ENCODE results near the gene HUWE1. TPM values are rescaled to one million over a fixed set of nuclear protein-coding genes. Genes with fewer than 3 reads are reported as not detected.
A peak's percentile ranks its signal among the peaks of the same experiment; 100 is the strongest.

The HUWE1 gene
- total RNA-seq, 1 donor = 167 TPM

DNA sequence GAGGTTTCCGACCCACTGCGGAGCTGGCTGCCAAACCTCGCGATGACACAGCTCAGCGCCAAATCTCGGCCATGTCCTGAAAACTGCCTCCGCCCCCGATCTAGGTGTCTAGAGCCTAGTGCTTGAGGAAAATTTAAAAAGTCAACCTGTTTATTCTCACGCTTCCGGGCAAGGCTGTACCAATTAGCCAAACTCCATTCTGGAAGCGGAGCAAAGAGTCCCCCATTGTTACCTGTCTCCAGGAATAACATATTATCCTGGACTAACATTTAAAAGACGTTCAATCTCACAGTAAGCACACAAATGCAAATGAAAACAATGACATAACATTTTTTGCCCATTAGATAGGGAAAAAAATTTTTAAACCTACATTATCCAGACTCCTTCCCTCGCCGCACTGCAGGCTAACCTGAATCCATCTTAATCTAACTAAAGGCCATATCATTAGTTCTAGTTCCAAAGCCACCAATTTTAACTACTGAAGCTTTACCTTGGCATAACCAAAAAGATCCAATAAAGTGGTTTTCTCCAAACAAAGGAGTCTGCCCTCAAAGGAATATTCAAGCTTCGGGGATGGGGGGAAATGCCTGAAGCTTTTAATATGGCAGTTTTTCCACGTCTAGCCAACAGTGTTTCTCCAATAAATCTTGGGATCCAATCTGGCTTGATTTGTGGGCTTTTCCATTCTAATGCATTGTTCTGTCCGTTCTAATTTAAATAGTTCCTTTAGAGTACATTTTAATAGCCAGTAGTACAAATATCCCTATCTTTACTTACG lies 1.9 kb downstream of the HUWE1 start:
- DNase-seq (ENCODE audit: low read depth) = no peak
- TF ChIP-seq, protein P1, sequence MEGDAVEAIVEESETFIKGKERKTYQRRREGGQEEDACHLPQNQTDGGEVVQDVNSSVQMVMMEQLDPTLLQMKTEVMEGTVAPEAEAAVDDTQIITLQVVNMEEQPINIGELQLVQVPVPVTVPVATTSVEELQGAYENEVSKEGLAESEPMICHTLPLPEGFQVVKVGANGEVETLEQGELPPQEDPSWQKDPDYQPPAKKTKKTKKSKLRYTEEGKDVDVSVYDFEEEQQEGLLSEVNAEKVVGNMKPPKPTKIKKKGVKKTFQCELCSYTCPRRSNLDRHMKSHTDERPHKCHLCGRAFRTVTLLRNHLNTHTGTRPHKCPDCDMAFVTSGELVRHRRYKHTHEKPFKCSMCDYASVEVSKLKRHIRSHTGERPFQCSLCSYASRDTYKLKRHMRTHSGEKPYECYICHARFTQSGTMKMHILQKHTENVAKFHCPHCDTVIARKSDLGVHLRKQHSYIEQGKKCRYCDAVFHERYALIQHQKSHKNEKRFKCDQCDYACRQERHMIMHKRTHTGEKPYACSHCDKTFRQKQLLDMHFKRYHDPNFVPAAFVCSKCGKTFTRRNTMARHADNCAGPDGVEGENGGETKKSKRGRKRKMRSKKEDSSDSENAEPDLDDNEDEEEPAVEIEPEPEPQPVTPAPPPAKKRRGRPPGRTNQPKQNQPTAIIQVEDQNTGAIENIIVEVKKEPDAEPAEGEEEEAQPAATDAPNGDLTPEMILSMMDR (IDR thresholded peaks at IDR 0.05; ENCODE audit: insufficient read depth, low read depth, low read length) = no peak
- peak overlapping the region; percentile 76 for H3K4me3 ChIP-seq (ENCODE audit: low read depth, low read length)

DNA sequence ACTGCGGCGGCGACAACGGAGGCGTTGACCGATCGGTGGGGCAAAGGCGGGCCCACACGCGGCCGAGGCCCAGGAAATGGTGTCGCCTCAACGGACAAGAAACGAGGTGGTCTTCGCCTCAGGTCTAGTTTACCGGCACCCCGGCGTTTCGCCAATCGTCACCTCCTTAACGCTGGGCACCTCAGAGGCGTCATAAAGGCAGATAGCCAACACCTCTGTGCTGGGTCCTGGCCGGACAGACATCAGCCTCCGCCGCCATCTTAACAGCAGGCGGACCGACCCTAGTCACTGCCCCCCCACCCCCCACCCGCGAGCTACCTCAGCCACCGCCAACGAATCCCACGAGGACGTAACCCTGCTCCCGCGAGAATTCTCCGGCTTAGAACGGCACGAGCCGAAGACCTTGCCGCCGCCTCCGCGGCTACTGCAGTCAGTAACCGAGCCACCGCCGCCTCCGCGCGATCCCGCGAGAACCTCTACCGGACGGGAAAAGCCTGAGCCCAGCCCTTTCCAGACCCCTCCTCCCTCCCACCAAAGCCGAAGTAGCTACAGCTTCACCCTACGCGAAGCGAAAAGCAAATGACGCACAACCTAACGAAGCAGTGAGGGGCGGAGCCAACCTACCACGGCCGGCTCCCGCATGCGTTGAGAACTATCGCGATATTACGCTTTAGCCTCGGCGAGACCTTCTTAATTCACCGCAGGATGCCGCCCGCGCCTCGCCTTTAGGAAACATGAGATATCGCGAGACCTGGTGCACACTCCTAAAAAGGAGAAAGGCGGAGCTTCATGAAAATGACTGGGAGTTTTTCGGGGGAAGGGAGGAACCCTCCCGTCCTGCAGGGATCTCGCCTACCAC lies 2.7 kb downstream of the HUWE1 start:
- H3K4me3 ChIP-seq (ENCODE audit: low read depth, low read length) = peak overlapping the region; percentile 78
- TF ChIP-seq, protein P1 (IDR thresholded peaks at IDR 0.05; ENCODE audit: insufficient read depth, low read depth, low read length) = no peak
- peak; percentile 99 for DNase-seq (ENCODE audit: low read depth)

DNA sequence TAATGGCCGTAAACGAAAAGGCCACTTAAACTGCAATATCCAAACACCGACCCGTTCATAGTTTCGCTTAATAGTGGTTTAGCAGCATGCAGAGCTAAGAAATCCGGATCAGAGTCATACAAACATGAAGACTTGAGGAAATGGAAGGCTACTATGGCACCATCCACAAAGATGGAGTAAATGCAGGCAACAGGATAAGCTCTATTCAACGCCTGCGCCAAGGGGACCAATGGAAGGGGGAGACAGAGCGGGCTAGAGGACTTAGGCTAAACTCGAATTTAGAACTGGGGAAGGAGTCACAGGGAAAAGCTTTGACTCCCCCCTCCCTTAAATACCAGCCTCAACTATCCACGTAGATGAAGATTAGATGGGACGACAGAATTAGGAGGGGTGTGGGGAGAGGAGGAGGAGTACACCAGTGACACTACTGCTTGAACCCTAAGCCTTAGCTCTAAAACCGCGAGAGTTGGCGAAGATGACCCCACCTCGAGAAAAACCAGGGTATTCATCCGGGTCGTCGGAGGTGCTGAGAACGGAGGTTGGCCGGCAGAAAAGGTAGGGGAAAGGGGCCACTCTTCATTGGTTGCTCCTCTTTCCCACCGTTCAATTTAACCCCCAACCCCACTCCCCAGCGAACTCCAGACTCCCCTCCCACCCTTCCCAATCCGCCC lies 3.5 kb downstream of the HUWE1 start:
- peak; percentile 66 for DNase-seq (ENCODE audit: low read depth)
- H3K4me3 ChIP-seq (ENCODE audit: low read depth, low read length) = peak overlapping the region; percentile 78
- TF ChIP-seq, protein P1 (IDR thresholded peaks at IDR 0.05; ENCODE audit: insufficient read depth, low read depth, low read length) = no peak

DNA sequence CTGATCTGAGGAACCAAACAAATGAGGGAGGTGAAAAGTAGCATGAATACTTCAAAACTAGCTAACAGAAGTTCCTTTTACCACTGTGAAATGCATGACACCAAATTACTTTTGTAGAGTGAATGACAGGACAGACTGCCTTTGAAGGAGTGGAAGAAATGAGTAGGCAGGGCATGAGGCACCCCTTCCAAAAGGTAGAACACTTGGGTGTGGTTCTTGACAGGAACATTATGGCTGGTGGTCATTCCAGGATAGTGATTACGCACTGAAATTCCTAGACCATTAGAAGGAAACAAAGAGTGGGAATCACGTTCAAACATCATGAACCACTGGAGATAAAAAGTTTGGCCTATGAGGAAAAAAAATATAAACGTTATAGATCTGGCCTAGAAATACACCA lies 4.9 kb downstream of the HUWE1 start:
- TF ChIP-seq, protein P1 (IDR thresholded peaks at IDR 0.05; ENCODE audit: insufficient read depth, low read depth, low read length) = no peak
- H3K4me3 ChIP-seq (ENCODE audit: low read depth, low read length) = peak overlapping the region; percentile 78

DNA sequence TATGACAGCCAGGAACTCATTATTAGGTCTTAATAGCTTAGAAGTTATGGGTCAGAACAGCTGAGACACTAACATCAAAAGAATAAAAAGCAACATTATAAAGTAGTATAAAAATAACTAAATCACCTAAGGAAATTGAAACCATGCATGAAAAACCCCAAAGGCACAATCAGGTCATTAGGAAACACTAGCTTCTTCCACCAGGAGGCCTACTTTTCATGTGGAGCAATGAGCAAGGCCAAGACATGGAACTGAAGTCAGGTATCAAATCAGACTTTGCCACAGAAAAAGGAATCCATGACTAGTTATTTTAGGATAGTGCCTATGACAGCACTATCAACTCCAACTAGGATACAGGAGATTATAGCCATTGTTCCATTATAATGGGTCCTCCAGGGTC lies 7.9 kb downstream of the HUWE1 start:
- no peak overlapping the region for H3K4me3 ChIP-seq (ENCODE audit: low read depth, low read length)
- DNase-seq (ENCODE audit: low read depth) = peak; percentile 11
- TF ChIP-seq, protein P1 (IDR thresholded peaks at IDR 0.05; ENCODE audit: insufficient read depth, low read depth, low read length) = peak; percentile 33

More for the DNA sequence above, 4.9 kb downstream of the HUWE1 start:
- DNase-seq (ENCODE audit: low read depth) = peak; percentile 8

DNA sequence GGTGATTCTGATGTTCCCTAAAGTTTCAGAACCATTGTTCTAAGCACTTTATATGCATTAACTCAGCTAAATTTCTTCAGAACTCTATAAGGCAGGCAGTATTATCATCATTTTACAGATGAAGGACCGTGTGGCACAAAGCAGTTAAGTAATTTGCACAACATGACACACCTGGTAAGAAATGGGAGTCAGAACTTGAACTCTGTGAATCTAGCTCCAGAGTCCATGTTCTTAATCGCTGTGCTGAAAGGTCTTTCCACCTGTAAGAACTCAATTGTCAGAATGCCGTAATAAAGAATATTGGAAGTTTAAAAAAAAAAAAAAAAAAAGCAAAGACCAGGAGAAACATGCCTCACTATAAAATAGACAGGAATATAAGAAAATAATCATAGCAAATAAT lies 9.2 kb downstream of the HUWE1 start:
- no peak overlapping the region for H3K4me3 ChIP-seq (ENCODE audit: low read depth, low read length)
- TF ChIP-seq, protein P1 (IDR thresholded peaks at IDR 0.05; ENCODE audit: insufficient read depth, low read depth, low read length) = no peak
- no peak for DNase-seq (ENCODE audit: low read depth)
